HepG2 (cell line): ENCODE results near the gene C1QTNF12. TPM values are rescaled to one million over a fixed set of nuclear protein-coding genes. Genes with fewer than 3 reads are reported as not detected.

Experiments
- ATAC-seq: fragments of 200-7000 bp; cut with Tn5 transposase; 3 replicates; pipeline ENCODE4 v1.9.1; 2020; ENCODE audit warnings: mild to moderate bottlenecking, moderate library complexity
- BruUV-seq: library from RNA; stranded (reverse); fragments of 400-500 nt; replicated peaks from 2 replicates; lab custom pipeline; 2021; lab: Mats Ljungman, UMichigan
- CTCF ChIA-PET: fragments of 300-600 bp; formaldehyde crosslinking; extraction: SDS; loops from one replicate; lab custom pipeline; 2021; ENCODE audit warnings: low total read pairs, inconsistent platforms, low intra/inter-chr PET ratio; lab: Yijun Ruan, JAX
- POLR2A ChIA-PET: fragments of 350-600 bp; sonication (Branson Sonifier 250); formaldehyde crosslinking; loops from one replicate; lab custom pipeline; 2020; ENCODE audit warnings: antibody characterized with exemption, inconsistent platforms; lab: Yijun Ruan, JAX
- DNase-seq: peaks from one replicate; pipeline ENCODE4 v3.0.0-alpha.2; 2015; ENCODE audit warnings: low spot score
- FAIRE-seq: peaks from 3 replicates; lab custom pipeline; 2011; peaks lifted over from hg19 to GRCh38; lab: Jason Lieb, UNC
- H2AFZ ChIP-seq: one replicate; pipeline ENCODE4 v1.6.1; 2011; ENCODE audit warnings: low read length, inconsistent platforms
- H3K27ac ChIP-seq: fragments of 300-600 bp; 3 replicates; pipeline ENCODE4 v1.8.0; 2011; ENCODE audit warnings: mixed run types, mild to moderate bottlenecking, mixed read lengths, low read length, inconsistent platforms; ENCODE audit not compliant: insufficient read depth; ENCODE audit errors: extremely low read length
- H3K27me3 ChIP-seq, 2 experiments: fragments of 200-600 bp in 1 of 2; 2 replicates in 1 of 2; 3 replicates in 1 of 2; pipeline versions ENCODE4 v1.6.0 to v1.8.0; 2011; ENCODE audit warnings: low read length in 2 of 2, mild to moderate bottlenecking in 2 of 2, moderate library complexity in 2 of 2, inconsistent platforms in 1 of 2; ENCODE audit not compliant: insufficient read depth in 2 of 2, control insufficient read depth in 1 of 2
- H3K36me3 ChIP-seq, 2 experiments: fragments of 200-600 bp in 1 of 2; replicated peaks in 1 of 2; 2 replicates in 1 of 2; 3 replicates in 1 of 2; pipeline versions ENCODE4 v1.5.1 to v1.8.0; 2011; ENCODE audit warnings: low read length in 2 of 2, inconsistent platforms in 1 of 2; ENCODE audit not compliant: insufficient read depth in 2 of 2, control insufficient read depth in 1 of 2
- H3K4me1 ChIP-seq: 2 replicates; pipeline ENCODE4 v1.5.1; 2012; ENCODE audit warnings: low read length, inconsistent platforms; ENCODE audit not compliant: insufficient read depth
- H3K4me2 ChIP-seq: 2 replicates; pipeline ENCODE4 v1.6.0; 2011; ENCODE audit warnings: low read depth, low read length, inconsistent platforms
- H3K4me3 ChIP-seq, 3 experiments: fragments of 200-600 bp in 1 of 3; sonication (generic), shearing (Covaris generic) in 1 of 3; replicated peaks in 1 of 3; 2 replicates each; pipeline ENCODE4 v1.5.1; 2011 to 2016; ENCODE audit warnings: low read length in 3 of 3, inconsistent platforms in 2 of 3, low read depth in 2 of 3, mild to moderate bottlenecking in 2 of 3, control low read depth in 1 of 3, mixed read lengths in 1 of 3; ENCODE audit not compliant: insufficient read depth in 1 of 3
- H3K79me2 ChIP-seq: one replicate; pipeline ENCODE4 v1.6.1; 2011; ENCODE audit warnings: low read length, inconsistent platforms; ENCODE audit not compliant: insufficient read depth
- H3K9ac ChIP-seq: 2 replicates; pipeline ENCODE4 v1.6.0; 2011; ENCODE audit warnings: mild to moderate bottlenecking, low read depth, low read length, inconsistent platforms; ENCODE audit not compliant: insufficient read depth
- H3K9me3 ChIP-seq: 2 replicates; pipeline ENCODE4 v1.5.1; 2012; ENCODE audit warnings: mild to moderate bottlenecking, low read length
- H4K20me1 ChIP-seq: 2 replicates; pipeline ENCODE4 v1.6.0; 2011; ENCODE audit warnings: inconsistent platforms, mild to moderate bottlenecking, low read length, moderate library complexity; ENCODE audit not compliant: insufficient read depth
- DRAP1 ChIP-seq: IDR thresholded peaks from 2 replicates; pipeline ENCODE4 v1.6.1; 2016; ENCODE audit warnings: missing genetic modification reagents, missing compliant biosample characterization
- ELF1 ChIP-seq: sonication (generic); formaldehyde crosslinking; IDR thresholded peaks from 2 replicates; pipeline ENCODE4 v1.4.0; 2020; ENCODE audit warnings: missing genetic modification reagents
- FOXO4 ChIP-seq: sonication (generic); formaldehyde crosslinking; conservative IDR thresholded peaks from 2 replicates; pipeline ENCODE4 v1.8.1; 2023; ENCODE audit warnings: missing genetic modification reagents
- HBP1 ChIP-seq: IDR thresholded peaks from 2 replicates; pipeline ENCODE4 v1.6.1; 2016; ENCODE audit warnings: low read depth, control low read depth
- HDAC2 ChIP-seq: sonication (generic); formaldehyde crosslinking; IDR thresholded peaks from 2 replicates; pipeline ENCODE4 v1.4.0; 2020; ENCODE audit warnings: missing genetic modification reagents
- HMGXB4 ChIP-seq, 2 experiments: sonication (generic) in 1 of 2; formaldehyde crosslinking in 1 of 2; IDR thresholded peaks; 2 replicates each; pipeline versions ENCODE4 v1.4.0 to v1.6.1; 2018 to 2020; ENCODE audit warnings: missing genetic modification reagents in 2 of 2, borderline replicate concordance in 1 of 2, low read depth in 1 of 2, mild to moderate bottlenecking in 1 of 2, missing biosample characterization in 1 of 2
- HNRNPUL1 ChIP-seq: fragments of 200-400 bp; formaldehyde crosslinking; IDR thresholded peaks from 2 replicates; pipeline ENCODE4 v1.6.1; 2017; ENCODE audit warnings: low read depth, mild to moderate bottlenecking, low read length, moderate library complexity
- RFX5 ChIP-seq: IDR thresholded peaks from 2 replicates; pipeline ENCODE4 v1.6.1; 2011; ENCODE audit warnings: low read depth, low read length, improper control_type of control experiment
- SMAD1 ChIP-seq: sonication (generic); formaldehyde crosslinking; IDR thresholded peaks from 2 replicates; pipeline ENCODE4 v1.4.0; 2020; ENCODE audit warnings: missing genetic modification reagents, low read depth, mild to moderate bottlenecking, borderline replicate concordance
- TRAFD1 ChIP-seq: sonication (generic); formaldehyde crosslinking; IDR thresholded peaks from 2 replicates; pipeline ENCODE4 v1.5.1; 2020; ENCODE audit warnings: missing genetic modification reagents, mild to moderate bottlenecking, borderline replicate concordance
- ZFP36L1 ChIP-seq: sonication (generic); formaldehyde crosslinking; IDR thresholded peaks from 2 replicates; pipeline ENCODE4 v1.8.0; 2022; ENCODE audit warnings: mild to moderate bottlenecking, missing genetic modification reagents, moderate library complexity
- ZNF562 ChIP-seq: sonication (generic); formaldehyde crosslinking; IDR thresholded peaks from 2 replicates; pipeline ENCODE4 v1.8.0; 2022; ENCODE audit warnings: missing genetic modification reagents, borderline replicate concordance
- ZNF580 ChIP-seq: IDR thresholded peaks from 2 replicates; pipeline ENCODE4 v1.6.1; 2016; ENCODE audit warnings: low read depth, borderline replicate concordance
- ZNF644 ChIP-seq: IDR thresholded peaks from 2 replicates; pipeline ENCODE4 v1.6.1; 2016; ENCODE audit warnings: low read depth
- ZNF773 ChIP-seq: sonication (generic); formaldehyde crosslinking; IDR thresholded peaks from 2 replicates; pipeline ENCODE4 v1.4.0; 2020; ENCODE audit warnings: missing genetic modification reagents, borderline replicate concordance
- ZSCAN29 ChIP-seq: sonication (generic); formaldehyde crosslinking; conservative IDR thresholded peaks from 2 replicates; pipeline ENCODE4 v1.4.0; 2020; ENCODE audit warnings: mild to moderate bottlenecking, missing genetic modification reagents
- WGBS: methylation state at CpG from one replicate; pipeline ENCODE4 v1.1.6; 2017; ENCODE audit warnings: low lambda C conversion rate; 5-methylcytosine and 5-hydroxymethylcytosine counted together
- in situ Hi-C: cut with HindIII; loops from 2 replicates; pipeline ENCODE4 v1.10.0; 2017; ENCODE audit warnings: low pct_unique_long_range_greater_than_20kb; ENCODE audit not compliant: extremely low pct_ligation_motif_present
- intact Hi-C: fragments of 100-400 bp; cut with micrococcal nuclease; formaldehyde crosslinking; loops from one replicate; pipeline ENCODE4 v1.10.0; 2022; ENCODE audit not compliant: unreplicated experiment
- polyA plus RNA-seq, 8 experiments: library from polyadenylated mRNA; depleted of rRNA in 3 of 8; stranded (reverse) in 7 of 8; unstranded in 1 of 8; fragments of >200 nt; fragmentation: Illumina TruSeq in 4 of 8; extraction: Trizol in 4 of 8; gene quantifications; 2 replicates each; pipeline versions ENCODE4 v1.2.1 to v1.2.3, GENCODE V29; 2011 to 2016; ENCODE audit warnings: low read depth in 4 of 8, missing spikeins in 1 of 8, mixed read lengths in 1 of 8; ENCODE audit not compliant: insufficient read depth in 1 of 8
- total RNA-seq, 5 experiments: library from RNA; depleted of rRNA; stranded (reverse); fragments of >200 nt; fragmentation: Illumina TruSeq; extraction: Trizol; gene quantifications; 2 replicates each; pipeline ENCODE4 v1.2.3, GENCODE V29; 2016; ENCODE audit warnings: low read depth in 1 of 5

C1QTNF12 gene
- total and polyA plus RNA-seq, 2 of the 13 experiments (the other 11 are each of a cell fraction or from before 2014, with no cell fraction given) = 0.18 to 0.64 TPM

- Histone ChIP-seq H3K27me3 (peaks cover 4 to 29% of the 10 kb centered on the region in 2 experiments; a peak in 3 of 5 replicates), H3K4me1 (no peaks in the 10 kb centered on the region), H4K20me1 (no peaks in the 10 kb centered on the region), H3K4me3 (no peak overlapping the region), H3K9ac (no peak overlapping the region), H3K36me3 (peaks cover 9 to 21% of the 10 kb centered on the region in 2 experiments; a peak in 4 of 5 replicates), H3K4me2 (no peak overlapping the region), H2AFZ (no peak overlapping the region), H3K9me3 (no peaks in the 10 kb centered on the region), H3K27ac (no peak overlapping the region), H3K79me2 (no peaks in the 10 kb centered on the region)
- POLR2A ChIA-PET = interaction anchor here (1.1 kb wide), 1 partner anchor 16 kb away, joined by 3 read pairs; the partner anchor contains the start of gene SDF4
- FAIRE-seq = no peak
- no TSS peak for BruUV-seq
- 71% methylated on average over 8 of the region's 11 CpGs for WGBS
- TF ChIP-seq ZNF644 (CRISPR knock-in tag) (no peak), ZSCAN29 (CRISPR knock-in tag) (no peak), SMAD1 (CRISPR knock-in tag) (no peak), ZNF562 (CRISPR knock-in tag) (no peak), TRAFD1 (no peak), HNRNPUL1 (no peak), HBP1 (CRISPR knock-in tag) (no peak), ZNF580 (CRISPR knock-in tag) (no peak), DRAP1 (CRISPR knock-in tag) (no peak), FOXO4 (CRISPR knock-in tag) (no peak), HMGXB4 (CRISPR knock-in tag; IDR thresholded peaks at IDR 0.05; ENCODE audit: borderline replicate concordance in 1 of 2, low read depth in 1 of 2) (no peak), ELF1 (CRISPR knock-in tag) (no peak), RFX5 (no peak), ZNF773 (CRISPR knock-in tag) (no peak), HDAC2 (CRISPR knock-in tag) (no peak), ZFP36L1 (CRISPR knock-in tag) (no peak)
- in situ Hi-C loops = no loop called here
- intact Hi-C loops = no loop called here
- no peak for DNase-seq
- CTCF ChIA-PET = no interaction called here
- ATAC-seq = no peak
Measured at GRCh38 chr1:1215080-1215676, 31.3 kb downstream of the C1QTNF12 start.
